Liver (tissue), 9 donors: ENCODE results near the gene LHPP. TPM values are rescaled to one million over a fixed set of nuclear protein-coding genes. Genes with fewer than 3 reads are reported as not detected.

Source experiments
- DNase-seq: peaks from one replicate; pipeline ENCODE4 v3.0.0-alpha.2; 2017; ENCODE audit warnings: low spot score
- H3K27ac ChIP-seq, 2 donors: one replicate each; pipeline ENCODE4 v1.7.0; 2013; ENCODE audit warnings: inconsistent platforms in 2 of 2, low read length in 2 of 2, control low read depth in 1 of 2, low read depth in 1 of 2, mild to moderate bottlenecking in 1 of 2
- H3K27me3 ChIP-seq, 4 donors: one replicate each; pipeline versions ENCODE4 v1.6.1 to v1.7.0; 2013; ENCODE audit warnings: low read length in 3 of 4, inconsistent platforms in 1 of 4, mild to moderate bottlenecking in 1 of 4, moderate library complexity in 1 of 4; ENCODE audit not compliant: control insufficient read depth in 4 of 4, insufficient read depth in 4 of 4
- H3K36me3 ChIP-seq, 4 donors: one replicate each; pipeline versions ENCODE4 v1.6.1 to v1.7.0; 2013; ENCODE audit warnings: low read length in 3 of 4, mild to moderate bottlenecking in 3 of 4, low read depth in 1 of 4, moderate library complexity in 1 of 4; ENCODE audit not compliant: control insufficient read depth in 4 of 4, insufficient read depth in 3 of 4
- H3K4me1 ChIP-seq, 4 donors: one replicate each; pipeline versions ENCODE4 v1.6.1 to v1.7.0; 2013; ENCODE audit warnings: low read length in 3 of 4, mild to moderate bottlenecking in 3 of 4, moderate library complexity in 1 of 4; ENCODE audit not compliant: control insufficient read depth in 4 of 4, insufficient read depth in 4 of 4
- H3K4me3 ChIP-seq, 3 donors: one replicate each; pipeline versions ENCODE4 v1.6.1 to v1.7.0; 2013; ENCODE audit warnings: low read length in 3 of 3, control low read depth in 1 of 3, low read depth in 1 of 3, mild to moderate bottlenecking in 1 of 3
- H3K9ac ChIP-seq, 2 donors: one replicate each; pipeline ENCODE4 v1.7.0; 2013; ENCODE audit warnings: low read length in 2 of 2, mild to moderate bottlenecking in 2 of 2, moderate library complexity in 2 of 2, control low read depth in 1 of 2, low read depth in 1 of 2
- H3K9me3 ChIP-seq, 4 donors: one replicate each; pipeline versions ENCODE4 v1.6.1 to v1.7.0; 2013; ENCODE audit warnings: low read length in 3 of 4; ENCODE audit not compliant: control insufficient read depth in 4 of 4
- EGR1 ChIP-seq, 2 donors: IDR thresholded peaks; 2 replicates each; pipeline ENCODE4 v1.6.1; 2016 to 2018; ENCODE audit warnings: antibody characterized with exemption in 2 of 2, low read depth in 2 of 2
- FOXA1 ChIP-seq: IDR thresholded peaks from 2 replicates; pipeline ENCODE4 v1.6.1; 2016; ENCODE audit warnings: antibody characterized with exemption
- FOXA2 ChIP-seq: IDR thresholded peaks from 2 replicates; pipeline ENCODE4 v1.6.1; 2016; ENCODE audit warnings: antibody characterized with exemption
- HNF4A ChIP-seq, 2 donors: conservative IDR thresholded peaks; 2 replicates each; pipeline ENCODE4 v1.6.1; 2016; ENCODE audit warnings: antibody characterized with exemption in 2 of 2, mild to moderate bottlenecking in 2 of 2
- HNF4G ChIP-seq: IDR thresholded peaks from 2 replicates; pipeline ENCODE4 v1.6.1; 2016; ENCODE audit warnings: antibody characterized with exemption
- JUND ChIP-seq, 2 donors: IDR thresholded peaks; 2 replicates each; pipeline ENCODE4 v1.6.1; 2016; ENCODE audit warnings: antibody characterized with exemption in 2 of 2
- NR2F2 ChIP-seq: IDR thresholded peaks from 2 replicates; pipeline ENCODE4 v1.6.1; 2016; ENCODE audit warnings: antibody characterized with exemption
- RAD21 ChIP-seq, 2 donors: IDR thresholded peaks; 2 replicates each; pipeline ENCODE4 v1.6.1; 2016; ENCODE audit warnings: antibody characterized with exemption in 2 of 2, mild to moderate bottlenecking in 2 of 2
- SP1 ChIP-seq: IDR thresholded peaks from 2 replicates; pipeline ENCODE4 v1.6.1; 2018; ENCODE audit warnings: antibody characterized with exemption, mild to moderate bottlenecking
- TAF1 ChIP-seq: conservative IDR thresholded peaks from 2 replicates; pipeline ENCODE4 v1.6.1; 2016; ENCODE audit warnings: antibody characterized with exemption, mild to moderate bottlenecking
- YY1 ChIP-seq: IDR thresholded peaks from 2 replicates; pipeline ENCODE4 v1.6.1; 2016; ENCODE audit warnings: antibody characterized with exemption, mild to moderate bottlenecking
- WGBS: extraction: QIAGEN DNeasy Blood & Tissue Kit; methylation state at CpG from one replicate; pipeline ENCODE4 v1.1.7; 2013; 5-methylcytosine and 5-hydroxymethylcytosine counted together
- polyA plus RNA-seq, 2 donors: library from polyadenylated mRNA; stranded (reverse) in 1 of 2; unstranded in 1 of 2; fragments of 200-250 nt in 1 of 2; fragments of >200 nt in 1 of 2; fragmentation: Nextera tagmentation in 1 of 2; extraction: Ambion mirVana in 1 of 2; gene quantifications; one replicate each; pipeline versions ENCODE4 v1.2.1 to v1.2.3, GENCODE V29; 2013 to 2015
- total RNA-seq, 2 donors: library from RNA; depleted of rRNA; stranded (reverse); fragments of >200 nt; gene quantifications; one replicate each; pipeline ENCODE4 v1.2.3, GENCODE V29; 2014
- TF ChIP-seq, protein P1 (sequence below): fragments of 150-350 bp; IDR thresholded peaks from 2 replicates; pipeline ENCODE4 v1.5.1; 2017; ENCODE audit warnings: improper control_type of control experiment, low read depth, low read length; ENCODE audit not compliant: missing input control
- TF ChIP-seq, protein P2 (sequence below): IDR thresholded peaks from 2 replicates; pipeline ENCODE4 v1.6.1; 2016; ENCODE audit warnings: antibody characterized with exemption
- TF ChIP-seq, protein P3 (sequence below): IDR thresholded peaks from 2 replicates; pipeline ENCODE4 v1.6.1; 2016; ENCODE audit warnings: antibody characterized with exemption, mild to moderate bottlenecking
- TF ChIP-seq, protein P4 (sequence below): IDR thresholded peaks from 2 replicates; pipeline ENCODE4 v1.6.1; 2016; ENCODE audit warnings: antibody characterized with exemption
- TF ChIP-seq, protein P5 (sequence below): IDR thresholded peaks from 2 replicates; pipeline ENCODE4 v1.6.1; 2016; ENCODE audit warnings: antibody characterized with exemption
- donor health status: healthy.
- donor health status: healthy.
- donor health status: healthy.
- donor health status: healthy.
- donor health status: healthy.

The LHPP gene
- total and polyA plus RNA-seq, 4 donors = 15.9 to 39.9 (median 26.2) TPM

DNA sequence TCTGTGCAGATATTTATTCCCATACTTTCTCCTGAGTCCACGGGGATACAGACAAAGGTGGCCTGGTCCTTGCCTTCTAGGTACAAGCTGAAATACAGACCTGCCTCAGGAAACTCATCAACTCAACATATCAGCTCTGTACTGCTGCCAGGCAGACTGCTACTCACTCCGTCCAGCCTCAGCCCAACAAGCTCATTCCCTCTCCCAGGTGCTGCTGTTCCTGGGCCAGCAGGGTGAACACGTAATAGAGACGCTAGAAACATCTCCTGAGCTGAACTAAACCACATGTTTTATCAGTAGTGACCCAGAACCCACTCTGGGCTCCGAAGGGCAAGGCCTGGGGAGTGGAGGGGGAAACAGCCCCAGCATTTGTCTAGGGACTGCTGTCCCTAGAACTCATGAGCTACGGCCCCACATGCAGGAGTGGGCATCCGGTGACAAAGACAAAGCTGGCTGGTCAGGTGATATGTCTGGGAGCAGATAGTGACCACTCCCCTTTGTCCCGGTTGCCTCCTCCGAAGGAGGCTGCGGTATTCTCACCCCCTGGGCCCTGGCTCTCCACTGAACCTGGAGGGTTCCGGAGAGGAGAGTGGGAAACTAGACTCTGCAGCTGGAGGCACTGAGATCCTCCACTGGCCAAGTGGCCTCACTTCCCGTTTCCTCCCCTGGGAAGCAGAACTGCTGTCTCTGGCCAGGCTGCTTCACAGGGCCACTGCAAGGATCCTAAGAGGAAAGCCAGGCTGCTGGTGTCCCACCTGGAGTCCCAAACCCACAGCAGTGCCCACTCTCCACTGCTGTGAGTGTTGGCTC, 166.4 kb downstream of the LHPP start:
- no peaks in the 10 kb centered on the region for H3K36me3 ChIP-seq
- no peaks in the 10 kb centered on the region for H3K9me3 ChIP-seq
- no peaks in the 10 kb centered on the region for H3K27me3 ChIP-seq
- no peak overlapping the region for H3K4me3 ChIP-seq
- no peak overlapping the region for H3K9ac ChIP-seq
- H3K27ac ChIP-seq = no peak overlapping the region
- DNase-seq = no peak
- WGBS = 77% methylated on average over 12 of the region's 12 CpGs
- H3K4me1 ChIP-seq = peaks cover 3 to 24% (median 13%) of the 10 kb centered on the region in 4 donors
- no peak for TF ChIP-seq SP1
- TF ChIP-seq FOXA1 = no peak
- no peak for TF ChIP-seq HNF4G
- TF ChIP-seq HNF4A (conservative IDR thresholded peaks at IDR 0.05) = no peak
- no peak for TF ChIP-seq NR2F2
- no peak for TF ChIP-seq EGR1 (IDR thresholded peaks at IDR 0.05; ENCODE audit: low read depth in 2 of 2)
- TF ChIP-seq, protein P1, sequence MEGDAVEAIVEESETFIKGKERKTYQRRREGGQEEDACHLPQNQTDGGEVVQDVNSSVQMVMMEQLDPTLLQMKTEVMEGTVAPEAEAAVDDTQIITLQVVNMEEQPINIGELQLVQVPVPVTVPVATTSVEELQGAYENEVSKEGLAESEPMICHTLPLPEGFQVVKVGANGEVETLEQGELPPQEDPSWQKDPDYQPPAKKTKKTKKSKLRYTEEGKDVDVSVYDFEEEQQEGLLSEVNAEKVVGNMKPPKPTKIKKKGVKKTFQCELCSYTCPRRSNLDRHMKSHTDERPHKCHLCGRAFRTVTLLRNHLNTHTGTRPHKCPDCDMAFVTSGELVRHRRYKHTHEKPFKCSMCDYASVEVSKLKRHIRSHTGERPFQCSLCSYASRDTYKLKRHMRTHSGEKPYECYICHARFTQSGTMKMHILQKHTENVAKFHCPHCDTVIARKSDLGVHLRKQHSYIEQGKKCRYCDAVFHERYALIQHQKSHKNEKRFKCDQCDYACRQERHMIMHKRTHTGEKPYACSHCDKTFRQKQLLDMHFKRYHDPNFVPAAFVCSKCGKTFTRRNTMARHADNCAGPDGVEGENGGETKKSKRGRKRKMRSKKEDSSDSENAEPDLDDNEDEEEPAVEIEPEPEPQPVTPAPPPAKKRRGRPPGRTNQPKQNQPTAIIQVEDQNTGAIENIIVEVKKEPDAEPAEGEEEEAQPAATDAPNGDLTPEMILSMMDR = no peak
- TF ChIP-seq JUND (IDR thresholded peaks at IDR 0.05) = no peak
- no peak for TF ChIP-seq RAD21 (IDR thresholded peaks at IDR 0.05)
- TF ChIP-seq, protein P2, sequence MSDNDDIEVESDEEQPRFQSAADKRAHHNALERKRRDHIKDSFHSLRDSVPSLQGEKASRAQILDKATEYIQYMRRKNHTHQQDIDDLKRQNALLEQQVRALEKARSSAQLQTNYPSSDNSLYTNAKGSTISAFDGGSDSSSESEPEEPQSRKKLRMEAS = no peak
- TF ChIP-seq, protein P3, sequence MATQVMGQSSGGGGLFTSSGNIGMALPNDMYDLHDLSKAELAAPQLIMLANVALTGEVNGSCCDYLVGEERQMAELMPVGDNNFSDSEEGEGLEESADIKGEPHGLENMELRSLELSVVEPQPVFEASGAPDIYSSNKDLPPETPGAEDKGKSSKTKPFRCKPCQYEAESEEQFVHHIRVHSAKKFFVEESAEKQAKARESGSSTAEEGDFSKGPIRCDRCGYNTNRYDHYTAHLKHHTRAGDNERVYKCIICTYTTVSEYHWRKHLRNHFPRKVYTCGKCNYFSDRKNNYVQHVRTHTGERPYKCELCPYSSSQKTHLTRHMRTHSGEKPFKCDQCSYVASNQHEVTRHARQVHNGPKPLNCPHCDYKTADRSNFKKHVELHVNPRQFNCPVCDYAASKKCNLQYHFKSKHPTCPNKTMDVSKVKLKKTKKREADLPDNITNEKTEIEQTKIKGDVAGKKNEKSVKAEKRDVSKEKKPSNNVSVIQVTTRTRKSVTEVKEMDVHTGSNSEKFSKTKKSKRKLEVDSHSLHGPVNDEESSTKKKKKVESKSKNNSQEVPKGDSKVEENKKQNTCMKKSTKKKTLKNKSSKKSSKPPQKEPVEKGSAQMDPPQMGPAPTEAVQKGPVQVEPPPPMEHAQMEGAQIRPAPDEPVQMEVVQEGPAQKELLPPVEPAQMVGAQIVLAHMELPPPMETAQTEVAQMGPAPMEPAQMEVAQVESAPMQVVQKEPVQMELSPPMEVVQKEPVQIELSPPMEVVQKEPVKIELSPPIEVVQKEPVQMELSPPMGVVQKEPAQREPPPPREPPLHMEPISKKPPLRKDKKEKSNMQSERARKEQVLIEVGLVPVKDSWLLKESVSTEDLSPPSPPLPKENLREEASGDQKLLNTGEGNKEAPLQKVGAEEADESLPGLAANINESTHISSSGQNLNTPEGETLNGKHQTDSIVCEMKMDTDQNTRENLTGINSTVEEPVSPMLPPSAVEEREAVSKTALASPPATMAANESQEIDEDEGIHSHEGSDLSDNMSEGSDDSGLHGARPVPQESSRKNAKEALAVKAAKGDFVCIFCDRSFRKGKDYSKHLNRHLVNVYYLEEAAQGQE = no peak
- no peak for TF ChIP-seq YY1
- TF ChIP-seq TAF1 = no peak
- TF ChIP-seq FOXA2 = no peak
- TF ChIP-seq, protein P4, sequence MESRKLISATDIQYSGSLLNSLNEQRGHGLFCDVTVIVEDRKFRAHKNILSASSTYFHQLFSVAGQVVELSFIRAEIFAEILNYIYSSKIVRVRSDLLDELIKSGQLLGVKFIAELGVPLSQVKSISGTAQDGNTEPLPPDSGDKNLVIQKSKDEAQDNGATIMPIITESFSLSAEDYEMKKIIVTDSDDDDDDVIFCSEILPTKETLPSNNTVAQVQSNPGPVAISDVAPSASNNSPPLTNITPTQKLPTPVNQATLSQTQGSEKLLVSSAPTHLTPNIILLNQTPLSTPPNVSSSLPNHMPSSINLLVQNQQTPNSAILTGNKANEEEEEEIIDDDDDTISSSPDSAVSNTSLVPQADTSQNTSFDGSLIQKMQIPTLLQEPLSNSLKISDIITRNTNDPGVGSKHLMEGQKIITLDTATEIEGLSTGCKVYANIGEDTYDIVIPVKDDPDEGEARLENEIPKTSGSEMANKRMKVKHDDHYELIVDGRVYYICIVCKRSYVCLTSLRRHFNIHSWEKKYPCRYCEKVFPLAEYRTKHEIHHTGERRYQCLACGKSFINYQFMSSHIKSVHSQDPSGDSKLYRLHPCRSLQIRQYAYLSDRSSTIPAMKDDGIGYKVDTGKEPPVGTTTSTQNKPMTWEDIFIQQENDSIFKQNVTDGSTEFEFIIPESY = no peak
- TF ChIP-seq, protein P5, sequence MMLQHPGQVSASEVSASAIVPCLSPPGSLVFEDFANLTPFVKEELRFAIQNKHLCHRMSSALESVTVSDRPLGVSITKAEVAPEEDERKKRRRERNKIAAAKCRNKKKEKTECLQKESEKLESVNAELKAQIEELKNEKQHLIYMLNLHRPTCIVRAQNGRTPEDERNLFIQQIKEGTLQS = no peak
